HEK293 (cell line): ENCODE results near the gene GSTT4.

Source experiments
- CTCF ChIA-PET: fragments of 350-600 bp; formaldehyde crosslinking; extraction: SDS; loops from one replicate; lab custom pipeline; 2021; ENCODE audit warnings: antibody characterized with exemption; lab: Yijun Ruan, JAX
- POLR2A ChIA-PET: fragments of 300-600 bp; formaldehyde crosslinking; extraction: SDS; loops from one replicate; lab custom pipeline; 2020; ENCODE audit warnings: antibody characterized with exemption, inconsistent platforms; lab: Yijun Ruan, JAX
- H3K27ac ChIP-seq: fragments of 200-500 bp; sonication (Bioruptor generic); 2 replicates; pipeline ENCODE4 v1.5.1; 2014; ENCODE audit warnings: low read depth, low read length, control low read depth, inconsistent platforms; ENCODE audit errors: extremely low read depth
- H3K36me3 ChIP-seq, 2 experiments: fragments of 200-500 bp in 1 of 2; sonication (Bioruptor generic) in 1 of 2; 1 replicate in 1 of 2; 2 replicates in 1 of 2; pipeline ENCODE4 v1.5.1; 2014 to 2017; ENCODE audit warnings: inconsistent platforms in 2 of 2, low read length in 2 of 2; ENCODE audit not compliant: control insufficient read depth in 2 of 2, insufficient read depth in 1 of 2
- H3K4me1 ChIP-seq: fragments of 200-500 bp; sonication (Bioruptor generic); 2 replicates; pipeline ENCODE4 v1.5.1; 2014; ENCODE audit warnings: mild to moderate bottlenecking, low read length, inconsistent platforms; ENCODE audit not compliant: control insufficient read depth, insufficient read depth
- H3K4me3 ChIP-seq: 2 replicates; pipeline ENCODE4 v1.5.1; 2011; ENCODE audit warnings: low read depth, mild to moderate bottlenecking, control low read depth, low read length, moderate library complexity
- H3K9me3 ChIP-seq: fragments of 200-500 bp; sonication (Bioruptor generic); 2 replicates; pipeline ENCODE4 v1.5.1; 2014; ENCODE audit warnings: low read depth, low read length, inconsistent platforms; ENCODE audit not compliant: control insufficient read depth, insufficient read depth
- GFI1B ChIP-seq: fragments of 450-650 bp; formaldehyde crosslinking; IDR thresholded peaks from 2 replicates; pipeline ENCODE4 v1.5.1; 2016; ENCODE audit warnings: missing biosample characterization, missing genetic modification characterization
- KLF7 ChIP-seq: fragments of 450-650 bp; formaldehyde crosslinking; IDR thresholded peaks from 2 replicates; pipeline ENCODE4 v1.5.1; 2016; ENCODE audit warnings: missing biosample characterization, missing genetic modification characterization, borderline replicate concordance
- SETDB1 ChIP-seq: IDR thresholded peaks from one replicate; pipeline ENCODE4 v1.6.1; 2017; ENCODE audit warnings: mild to moderate bottlenecking, low read length, moderate library complexity, mixed read lengths; ENCODE audit not compliant: insufficient read length
- SP3 ChIP-seq: fragments of 450-650 bp; formaldehyde crosslinking; IDR thresholded peaks from 2 replicates; pipeline ENCODE4 v1.5.1; 2016; ENCODE audit warnings: missing biosample characterization, missing genetic modification characterization
- ZBTB11 ChIP-seq: fragments of 450-650 bp; formaldehyde crosslinking; conservative IDR thresholded peaks from 2 replicates; pipeline ENCODE4 v1.5.1; 2016; ENCODE audit warnings: low read depth, missing biosample characterization, missing genetic modification characterization
- ZNF184 ChIP-seq: fragments of 450-650 bp; IDR thresholded peaks from 2 replicates; pipeline ENCODE4 v1.5.1; 2018; ENCODE audit warnings: missing biosample characterization, mild to moderate bottlenecking, missing genetic modification characterization
- ZNF24 ChIP-seq: fragments of 450-650 bp; formaldehyde crosslinking; IDR thresholded peaks from 2 replicates; pipeline ENCODE4 v1.5.1; 2016; ENCODE audit warnings: missing biosample characterization, missing genetic modification characterization
- ZNF292 ChIP-seq: fragments of 450-650 bp; formaldehyde crosslinking; IDR thresholded peaks from 2 replicates; pipeline ENCODE4 v1.5.1; 2016; ENCODE audit warnings: low read depth, missing biosample characterization, missing genetic modification characterization, borderline replicate concordance
- ZNF518A ChIP-seq: fragments of 450-650 bp; formaldehyde crosslinking; conservative IDR thresholded peaks from 2 replicates; pipeline ENCODE4 v1.5.1; 2016; ENCODE audit warnings: low read depth, missing biosample characterization, missing genetic modification characterization
- ZNF529 ChIP-seq: fragments of 450-650 bp; formaldehyde crosslinking; IDR thresholded peaks from 2 replicates; pipeline ENCODE4 v1.5.1; 2017; ENCODE audit warnings: missing genetic modification characterization, missing biosample characterization; ENCODE audit not compliant: insufficient replicate concordance
- ZNF610 ChIP-seq: fragments of 450-650 bp; formaldehyde crosslinking; IDR thresholded peaks from 2 replicates; pipeline ENCODE4 v1.5.1; 2016; ENCODE audit warnings: missing biosample characterization, missing genetic modification characterization, borderline replicate concordance
- ZNF621 ChIP-seq: fragments of 450-650 bp; formaldehyde crosslinking; IDR thresholded peaks from 2 replicates; pipeline ENCODE4 v1.5.1; 2017; ENCODE audit warnings: missing biosample characterization, missing genetic modification characterization
- ZNF670 ChIP-seq: fragments of 450-650 bp; formaldehyde crosslinking; IDR thresholded peaks from 2 replicates; pipeline ENCODE4 v1.5.1; 2016; ENCODE audit warnings: missing biosample characterization, missing genetic modification characterization, low read depth
- ZNF701 ChIP-seq: fragments of 450-650 bp; formaldehyde crosslinking; IDR thresholded peaks from 2 replicates; pipeline ENCODE4 v1.5.1; 2016; ENCODE audit warnings: missing biosample characterization, missing genetic modification characterization
- ZNF792 ChIP-seq: fragments of 450-650 bp; formaldehyde crosslinking; IDR thresholded peaks from 2 replicates; pipeline ENCODE4 v1.5.1; 2016; ENCODE audit warnings: missing biosample characterization, missing genetic modification characterization
- ZSCAN23 ChIP-seq: fragments of 450-650 bp; formaldehyde crosslinking; IDR thresholded peaks from 2 replicates; pipeline ENCODE4 v1.5.1; 2016; ENCODE audit warnings: missing biosample characterization, missing genetic modification characterization

GSTT4 gene

DNA sequence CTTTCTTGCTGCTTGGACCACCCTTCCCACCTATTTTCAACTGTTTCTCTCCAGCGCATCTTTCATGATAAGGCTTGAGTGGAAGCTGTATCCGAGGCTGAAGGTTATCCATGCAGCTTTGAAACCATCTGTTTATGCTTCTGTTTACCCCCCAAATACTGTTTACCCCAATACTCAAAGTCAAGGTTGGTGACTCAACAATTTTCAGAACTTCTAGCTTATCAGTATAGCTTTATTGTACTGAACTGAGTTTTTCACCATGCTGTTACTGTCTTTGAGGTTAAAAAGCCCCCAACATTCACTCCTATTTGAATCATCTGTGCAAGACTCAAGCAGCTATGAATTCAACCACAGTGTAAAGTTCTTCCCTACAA is 4.8 kb upstream of the GSTT4 start:
- TF ChIP-seq ZSCAN23 (tag by site-specific recombination) (no peak), ZNF518A (no peak), ZNF792 (tag by site-specific recombination) (no peak), ZNF621 (tag by site-specific recombination) (no peak), ZNF184 (no peak), ZNF529 (tag by site-specific recombination) (no peak), GFI1B (tag by site-specific recombination) (no peak), ZNF24 (tag by site-specific recombination) (no peak), ZNF701 (tag by site-specific recombination) (no peak), SETDB1 (no peak), ZNF670 (tag by site-specific recombination) (no peak), ZNF292 (no peak), ZNF610 (tag by site-specific recombination) (no peak)
- Histone ChIP-seq H3K9me3 (no peaks in the 10 kb centered on the region), H3K4me1 (no peaks in the 10 kb centered on the region), H3K27ac (no peak overlapping the region), H3K36me3 (no peaks in the 10 kb centered on the region; a peak in 1 of 3 replicates), H3K4me3 (no peak overlapping the region)
- CTCF ChIA-PET: interaction anchor here (0.7 to 2.1 kb wide), 3 partner anchors 146 to 399 kb away, joined by 3 to 16 read pairs (median 4); no protein-coding TSS in a partner anchor
- POLR2A ChIA-PET: interaction anchor here (1.2 kb wide), 2 partner anchors 94 to 116 kb away, joined by 3 to 6 read pairs; partner anchors contain the start of gene MIF

- H3K27ac ChIP-seq: no peak overlapping the region
- ChIA-PET POLR2A (no interaction called here), CTCF (interaction anchor here (0.7 to 2.1 kb wide), 3 partner anchors 147 to 400 kb away, joined by 3 to 16 read pairs (median 4); no protein-coding TSS in a partner anchor)
- H3K36me3 ChIP-seq: no peaks in the 10 kb centered on the region
- no peak overlapping the region for H3K4me3 ChIP-seq
- H3K4me1 ChIP-seq: no peaks in the 10 kb centered on the region
- TF ChIP-seq SP3 (tag by site-specific recombination) (no peak), ZBTB11 (tag by site-specific recombination) (no peak), KLF7 (no peak)
- no peaks in the 10 kb centered on the region for H3K9me3 ChIP-seq
Measured at GRCh38 chr22:24009227-24010017, 4.2 kb upstream of the GSTT4 start.
